Measurements from ENCODE around the gene TMED7. TPM values are rescaled to one million over a fixed set of nuclear protein-coding genes. Genes with fewer than 3 reads are reported as not detected.

TMED7 gene
- polyA plus RNA-seq, 5 donors: 64.0 to 89.6 (median 78.7) TPM

DNA sequence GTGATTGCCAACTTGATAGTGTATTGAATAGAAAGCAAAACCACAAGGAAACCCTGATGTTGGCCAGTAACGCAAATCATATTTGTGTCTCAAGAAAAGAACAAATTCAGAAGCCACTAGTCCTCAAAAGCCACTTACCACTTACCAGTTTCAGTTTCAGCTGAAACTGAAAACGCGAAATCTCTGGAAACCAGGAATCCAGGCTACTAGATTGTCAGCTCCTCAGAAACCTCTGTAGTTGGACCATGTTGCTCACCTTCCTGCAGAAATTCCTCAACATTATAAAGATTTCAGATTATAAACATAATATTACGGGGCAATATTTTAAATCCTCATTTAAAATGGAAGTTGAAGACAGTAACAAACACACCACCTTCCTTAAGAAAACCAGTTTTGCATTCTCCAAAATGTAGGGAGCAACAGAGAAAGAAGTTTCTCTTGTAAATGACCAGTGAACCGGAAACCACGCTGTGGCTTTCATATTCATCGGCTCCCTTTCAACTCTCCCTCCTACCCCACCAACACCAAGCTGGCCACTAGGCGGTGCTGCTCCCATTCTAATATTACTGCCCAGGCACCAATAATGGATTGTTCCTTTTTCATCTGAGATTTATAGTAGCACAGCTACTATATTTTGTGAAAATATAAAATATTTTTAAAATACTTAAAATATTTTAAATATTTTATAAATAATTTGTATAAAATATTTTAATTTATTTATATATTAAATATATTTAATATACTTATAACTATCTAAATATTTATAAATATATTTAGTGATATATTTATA lies 8.7 kb upstream of the TMED7 start:
- DNase-seq: peak; percentile 78 to 86

- no peak for DNase-seq
Observed at GRCh38 chr5:115629903-115630302, 4.1 kb upstream of the TMED7 start.

DNA sequence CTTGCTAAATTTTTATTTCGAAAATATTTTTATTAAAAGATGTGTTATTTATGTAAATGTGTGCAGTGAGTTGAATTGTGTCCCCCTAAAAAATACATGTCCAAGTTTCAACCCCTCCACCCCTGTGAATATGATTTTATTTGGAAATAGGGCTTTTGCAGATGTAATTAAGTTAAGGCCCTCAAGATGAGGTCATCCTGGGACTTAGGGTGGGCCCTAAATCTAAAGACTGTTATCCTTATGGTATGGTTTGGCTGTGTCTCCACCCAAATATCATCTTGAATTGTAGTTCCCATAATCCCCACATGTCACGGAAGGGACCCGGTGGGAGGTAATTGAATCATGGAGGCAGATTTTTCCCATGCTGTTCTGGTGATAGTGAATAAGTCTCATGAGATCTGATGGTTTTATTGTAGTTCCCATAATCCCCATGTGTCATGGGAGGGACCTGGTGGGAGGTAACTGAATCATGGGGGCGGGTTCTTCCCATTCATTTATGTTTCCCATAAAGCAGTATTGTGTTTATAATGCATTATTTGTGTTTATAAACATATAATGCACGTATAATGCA lies 1.5 kb upstream of the TMED7 start:
- no peak for DNase-seq

DNA sequence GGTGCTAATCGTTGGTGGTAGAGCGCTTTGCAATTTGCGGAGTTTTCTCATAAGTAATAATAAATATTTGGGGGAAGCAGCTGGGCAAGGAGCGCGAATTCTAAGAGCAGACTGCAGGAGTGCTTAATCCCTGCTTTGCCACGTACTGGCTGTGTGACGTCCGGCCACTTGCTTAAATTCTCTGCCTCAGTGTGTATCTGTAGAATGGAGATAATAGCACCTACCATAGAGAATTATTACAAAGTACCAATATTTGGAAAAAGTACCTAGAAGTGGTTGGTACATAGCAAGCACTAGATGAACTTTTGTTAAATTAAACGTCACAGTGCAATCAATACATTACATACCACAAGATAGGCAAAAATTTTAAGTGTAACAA lies 598 bp upstream of the TMED7 start:
- no peak for DNase-seq

- DNase-seq: no peak
Observed at GRCh38 chr5:115624994-115625393, 842 bp downstream of the TMED7 start.

- no peak for DNase-seq
Observed at GRCh38 chr5:115623658-115624057, 2.2 kb downstream of the TMED7 start.

- no peak for DNase-seq
Observed at GRCh38 chr5:115621365-115621900, 4.4 kb downstream of the TMED7 start.

DNA sequence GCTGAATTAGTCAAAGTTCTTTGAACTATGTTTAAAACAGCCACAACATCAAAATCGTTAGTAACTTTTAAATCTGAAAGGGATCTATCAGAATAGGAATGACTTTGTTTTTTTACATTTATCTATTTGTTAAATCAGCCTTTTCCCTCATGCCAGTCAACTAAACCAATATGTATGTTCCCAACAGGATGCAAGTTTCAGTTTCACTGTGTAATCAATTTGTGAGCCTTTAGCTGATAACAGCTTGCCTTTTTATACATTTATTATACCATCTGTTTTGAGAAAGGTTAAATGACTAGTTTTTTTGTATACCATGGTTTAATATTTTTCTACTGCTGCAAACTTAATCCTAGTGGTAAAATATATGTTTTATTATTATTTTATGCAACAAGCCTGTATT lies 8.9 kb downstream of the TMED7 start:
- no peak for DNase-seq

GRCh38 chr5:115616472-115616871 lies 9.4 kb downstream of the TMED7 start:
- no peak for DNase-seq

- no peak for DNase-seq
Observed at GRCh38 chr5:115611873-115612272, 14.0 kb downstream of the TMED7 start.

DNA sequence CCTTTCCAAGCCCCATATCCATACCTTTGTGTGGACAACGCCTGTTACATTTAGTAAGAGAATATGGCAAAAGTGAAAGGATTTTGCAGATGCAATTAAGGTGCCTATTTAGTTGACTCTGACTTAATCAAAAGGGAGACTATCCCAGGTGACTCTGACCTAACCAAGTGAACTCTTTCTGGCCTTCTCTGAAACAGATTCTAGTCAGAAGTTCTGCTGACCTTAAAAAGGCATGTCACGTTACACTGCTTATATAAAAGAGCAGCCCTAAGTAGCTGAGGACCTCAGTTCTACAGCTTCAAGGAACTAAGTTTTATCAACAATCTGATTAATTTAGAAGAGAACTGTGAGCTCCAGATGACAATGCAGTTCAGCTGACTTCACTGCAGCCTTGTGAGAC lies 17.9 kb downstream of the TMED7 start:
- DNase-seq: no peak

DNA sequence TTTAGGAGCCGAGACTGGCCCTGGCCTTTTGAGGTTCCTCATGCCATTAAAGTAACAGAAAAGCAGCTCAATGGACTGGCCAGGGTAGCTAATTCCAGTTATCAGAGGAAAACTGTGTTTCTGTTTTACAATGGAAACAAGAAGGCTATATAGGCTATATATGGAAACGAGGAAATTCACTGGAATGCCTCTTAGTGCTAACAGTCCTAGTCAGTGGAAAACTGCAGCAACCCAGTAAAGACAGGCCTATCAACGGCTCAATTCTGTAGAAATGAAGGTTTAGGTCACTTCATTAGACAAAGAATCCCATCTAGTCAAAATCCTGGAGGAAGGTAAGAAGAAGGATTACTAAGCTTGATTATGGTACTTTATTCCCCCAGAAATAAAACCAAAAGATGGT lies 20.4 kb downstream of the TMED7 start:
- no peak for DNase-seq

- no peak for DNase-seq
Observed at GRCh38 chr5:115602591-115603125, 23.2 kb downstream of the TMED7 start.

- peak; percentile 58 to 66 for DNase-seq
Observed at GRCh38 chr5:115601701-115602590, 23.9 kb downstream of the TMED7 start, which contains the start of gene TICAM2. Gene TICAM2, minus strand, starts transcription at chr5:115602479. Its CDS starts 21,223 bp downstream, at chr5:115581256.

- DNase-seq: no peak
Observed at GRCh38 chr5:115600766-115601165, 25.1 kb downstream of the TMED7 start.

DNA sequence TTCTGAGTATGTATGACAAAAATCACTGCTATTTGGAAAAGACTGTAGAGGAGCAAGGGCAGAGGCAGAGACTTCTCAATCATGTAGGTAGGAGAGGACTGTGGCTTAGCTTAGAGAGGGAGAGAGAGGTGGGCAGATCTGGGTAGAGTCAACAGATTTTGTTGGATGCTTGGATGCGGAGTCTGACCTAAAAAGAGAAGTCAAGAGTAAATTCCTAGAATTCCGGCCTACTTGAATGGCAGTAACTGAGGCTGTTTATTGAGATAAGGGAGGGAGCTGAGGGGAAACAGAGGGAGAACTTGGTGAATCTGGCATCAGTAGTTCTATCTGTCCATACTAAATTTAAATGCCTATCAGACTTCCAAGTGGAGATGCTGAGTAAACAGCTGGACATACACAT lies 25.9 kb downstream of the TMED7 start:
- DNase-seq: no peak

DNA sequence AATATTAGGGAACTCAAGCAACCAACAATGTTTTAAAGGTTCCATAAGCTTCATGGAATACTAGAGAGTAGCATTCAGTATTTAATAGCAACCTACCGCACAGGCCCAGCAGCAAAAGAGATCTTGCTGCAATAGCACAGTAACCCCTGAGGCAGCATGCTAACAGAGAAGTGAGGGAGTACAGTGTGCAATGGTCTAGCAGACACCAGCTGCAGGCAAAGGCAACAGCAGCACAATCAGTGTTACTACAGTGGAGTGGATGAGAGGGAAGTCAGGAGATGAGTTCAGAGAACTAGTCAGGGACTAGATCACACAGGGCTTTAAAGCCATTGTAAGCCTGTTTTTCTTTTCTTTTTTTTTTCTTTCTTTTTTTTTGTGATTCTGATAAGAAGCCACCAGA lies 26.3 kb downstream of the TMED7 start:
- DNase-seq: no peak

GRCh38 chr5:115594128-115595047 lies 31.4 kb downstream of the TMED7 start:
- no peak for DNase-seq

DNA sequence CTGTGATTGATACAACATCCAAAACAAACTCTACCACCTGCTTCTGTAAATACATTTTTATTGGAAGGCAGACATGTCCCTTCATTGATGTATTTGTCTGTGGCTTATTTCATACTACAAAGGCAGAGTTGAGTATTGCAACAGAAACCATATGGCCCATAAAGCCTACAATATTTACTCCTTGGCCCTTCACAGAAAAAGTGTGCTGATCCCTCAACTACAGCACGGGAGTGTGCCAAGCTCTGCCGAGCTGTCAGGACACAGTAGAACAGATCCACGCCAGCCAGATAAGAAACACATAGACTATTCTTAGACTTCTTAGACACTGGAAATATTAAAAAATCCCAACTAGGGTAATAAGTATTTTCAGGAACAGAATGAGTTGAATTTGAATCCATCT lies 36.8 kb downstream of the TMED7 start:
- no peak for DNase-seq

GRCh38 chr5:115588640-115589039 lies 37.2 kb downstream of the TMED7 start:
- DNase-seq: no peak

Data from right lung (tissue), 5 donors.